Measurements from ENCODE around the gene KRTAP16-1. TPM values are rescaled to one million over a fixed set of nuclear protein-coding genes. Genes with fewer than 3 reads are reported as not detected.

Gene KRTAP16-1
- total and polyA plus RNA-seq, 2 of the 4 experiments (the other 2 are of a cell fraction), result not detected

- H3K27me3 ChIP-seq (ENCODE audit: control insufficient read depth, insufficient read depth, low read length), result peaks cover 2% of the 10 kb centered on the region
- no peaks in the 10 kb centered on the region for H4K20me1 ChIP-seq (ENCODE audit: insufficient read depth, low read length)
- H3K4me1 ChIP-seq (ENCODE audit: control insufficient read depth, insufficient read depth, low read length), result peaks cover 2% of the 10 kb centered on the region
- H3K9ac ChIP-seq (ENCODE audit: low read depth, low read length), result no peak overlapping the region
- H3K36me3 ChIP-seq (ENCODE audit: control insufficient read depth, insufficient read depth, low read length), result no peaks in the 10 kb centered on the region
- H3K23ac ChIP-seq (ENCODE audit: low read depth, low read length), result no peak overlapping the region
- no peak overlapping the region for H3K4ac ChIP-seq (ENCODE audit: low read depth, low read length)
- no peak overlapping the region for H2BK5ac ChIP-seq (ENCODE audit: low read depth, low read length, poor library complexity, severe bottlenecking)
- ATAC-seq (ENCODE audit: low read depth) (no peak), DNase-seq (no peak)
- H4K91ac ChIP-seq (ENCODE audit: insufficient read depth, low read depth, low read length), result no peak overlapping the region
- no peak overlapping the region for H3K56ac ChIP-seq (ENCODE audit: extremely low read depth, insufficient read depth, low read length)
- H2BK20ac ChIP-seq (ENCODE audit: low read depth, low read length), result no peak overlapping the region
- no peak overlapping the region for H2AK9ac ChIP-seq (replicated peaks; ENCODE audit: low read depth, low read length, poor library complexity)
- no peak overlapping the region for H2AK5ac ChIP-seq (ENCODE audit: low read depth, low read length)
- WGBS, 2 experiments (ENCODE audit: extremely low coverage in 2 of 2, insufficient read length in 1 of 2), result no CpG with 5 or more reads among the region's 2 CpGs
- no peak for TF ChIP-seq USF2 (IDR thresholded peaks at IDR 0.05; ENCODE audit: low read depth, low read length)
- TF ChIP-seq ELK1 (IDR thresholded peaks at IDR 0.05; ENCODE audit: borderline replicate concordance, low read depth, low read length), result no peak
- no peak for TF ChIP-seq RFX5 (IDR thresholded peaks at IDR 0.05; ENCODE audit: low read depth, low read length)
- no peak for TF ChIP-seq SMC3 (IDR thresholded peaks at IDR 0.05; ENCODE audit: low read depth, low read length)
- TF ChIP-seq BHLHE40 (IDR thresholded peaks at IDR 0.05; ENCODE audit: low read depth, low read length), result no peak
- TF ChIP-seq CTCF (conservative IDR thresholded peaks at IDR 0.05; ENCODE audit: low read depth, low read length), result no peak
- no peak for TF ChIP-seq NFE2L2 (IDR thresholded peaks at IDR 0.05; ENCODE audit: low read depth, low read length)
- no peak for TF ChIP-seq MXI1 (IDR thresholded peaks at IDR 0.05; ENCODE audit: borderline replicate concordance, low read depth, low read length)
- TF ChIP-seq RAD21 (IDR thresholded peaks at IDR 0.05; ENCODE audit: low read length), result no peak
- TF ChIP-seq FOS (IDR thresholded peaks at IDR 0.05; ENCODE audit: low read depth, low read length), result no peak
- TF ChIP-seq POLR2A (IDR thresholded peaks at IDR 0.05; ENCODE audit: low read depth, low read length), result no peak
- TF ChIP-seq RCOR1 (IDR thresholded peaks at IDR 0.05; ENCODE audit: insufficient replicate concordance, low read length), result no peak
- no peak for TF ChIP-seq MAZ (IDR thresholded peaks at IDR 0.05; ENCODE audit: borderline replicate concordance, low read depth, low read length)
- no peak for TF ChIP-seq MAFK (IDR thresholded peaks at IDR 0.05; ENCODE audit: low read depth, low read length)
- no peak for TF ChIP-seq CEBPB (IDR thresholded peaks at IDR 0.05; ENCODE audit: low read depth, low read length)
- no peak for TF ChIP-seq CHD1 (IDR thresholded peaks at IDR 0.05; ENCODE audit: low read depth, low read length)
- no peaks in the 10 kb centered on the region; the same call in 1 of the 2 replicates for H3K9me1 ChIP-seq (ENCODE audit: insufficient read depth, low read length)
- H4K8ac ChIP-seq (ENCODE audit: low read depth in 2 of 2, low read length in 2 of 2), result no peak overlapping the region
- no peak overlapping the region for H4K5ac ChIP-seq (ENCODE audit: low read depth, low read length)
- intact Hi-C loops (cut with micrococcal nuclease) (no loop called here), in situ Hi-C loops (cut with MboI; ENCODE audit: low sequenced_read_pairs) (loop anchor here (10.0 kb wide), 1 partner anchor 57 kb away; no protein-coding TSS in a partner anchor), dilution Hi-C loops (cut with HindIII; ENCODE audit: low sequenced_read_pairs, unreplicated experiment) (no loop called here)
- H2BK120ac ChIP-seq (ENCODE audit: low read depth, low read length), result no peak overlapping the region
- no peak overlapping the region for H3K4me2 ChIP-seq (ENCODE audit: low read depth, low read length)
- H3K14ac ChIP-seq (replicated peaks; ENCODE audit: low read depth, low read length), result no peak overlapping the region
- no peak overlapping the region for H3K18ac ChIP-seq (ENCODE audit: low read depth, low read length)
- no peaks in the 10 kb centered on the region for H3K79me1 ChIP-seq (ENCODE audit: low read depth in 1 of 2, low read length in 2 of 2)
- no peak overlapping the region for H2AFZ ChIP-seq (replicated peaks; ENCODE audit: low read length, poor library complexity)
- peaks cover 4% of the 10 kb centered on the region; the same call in 1 of the 2 replicates for H3K9me3 ChIP-seq (ENCODE audit: control insufficient read depth, insufficient read depth, low read length)
- no peak overlapping the region for H3K27ac ChIP-seq (ENCODE audit: insufficient read depth, low read length)
- CTCF ChIA-PET, result no interaction called here
- POLR2A ChIA-PET (ENCODE audit: unreplicated experiment), result no interaction called here
- BruUV-seq (replicated peaks), result no TSS peak
- no peak overlapping the region for H2BK15ac ChIP-seq (ENCODE audit: low read depth, low read length)
- no peak overlapping the region for H3K4me3 ChIP-seq (ENCODE audit: insufficient read depth, low read depth, low read length)
Observed at GRCh38 chr17:41318231-41318630, 9.1 kb upstream of the KRTAP16-1 start.

Measured in IMR-90 (cell line).